ENCODE data around the gene TEC.

- TF ChIP-seq EZH2 (IDR thresholded peaks at IDR 0.05): no peak
- no peak for TF ChIP-seq POLR2AphosphoS5 (IDR thresholded peaks at IDR 0.05; ENCODE audit: borderline replicate concordance, low read depth, low read length)
- no peak for TF ChIP-seq FOXP2 (optimal IDR thresholded peaks at IDR 0.05; ENCODE audit: control extremely low read depth, extremely low read length, insufficient read depth)
Measured at GRCh38 chr4:48270523-48270897, 872 bp upstream of the TEC start.
